HepG2 (cell line): ENCODE results near the gene CAB39. TPM values are rescaled to one million over a fixed set of nuclear protein-coding genes. Genes with fewer than 3 reads are reported as not detected.

Experiments
- ATAC-seq: fragments of 200-7000 bp; cut with Tn5 transposase; 3 replicates; pipeline ENCODE4 v1.9.1; 2020; ENCODE audit warnings: mild to moderate bottlenecking, moderate library complexity
- BruUV-seq: library from RNA; stranded (reverse); fragments of 400-500 nt; replicated peaks from 2 replicates; lab custom pipeline; 2021; lab: Mats Ljungman, UMichigan
- CTCF ChIA-PET: fragments of 300-600 bp; formaldehyde crosslinking; extraction: SDS; loops from one replicate; lab custom pipeline; 2021; ENCODE audit warnings: low total read pairs, inconsistent platforms, low intra/inter-chr PET ratio; lab: Yijun Ruan, JAX
- POLR2A ChIA-PET: fragments of 350-600 bp; sonication (Branson Sonifier 250); formaldehyde crosslinking; loops from one replicate; lab custom pipeline; 2020; ENCODE audit warnings: antibody characterized with exemption, inconsistent platforms; lab: Yijun Ruan, JAX
- DNase-seq: peaks from one replicate; pipeline ENCODE4 v3.0.0-alpha.2; 2015; ENCODE audit warnings: low spot score
- FAIRE-seq: peaks from 3 replicates; lab custom pipeline; 2011; peaks lifted over from hg19 to GRCh38; lab: Jason Lieb, UNC
- H2AFZ ChIP-seq: one replicate; pipeline ENCODE4 v1.6.1; 2011; ENCODE audit warnings: low read length, inconsistent platforms
- H3K27ac ChIP-seq: fragments of 300-600 bp; 3 replicates; pipeline ENCODE4 v1.8.0; 2011; ENCODE audit warnings: mixed run types, mild to moderate bottlenecking, mixed read lengths, low read length, inconsistent platforms; ENCODE audit not compliant: insufficient read depth; ENCODE audit errors: extremely low read length
- H3K27me3 ChIP-seq, 2 experiments: fragments of 200-600 bp in 1 of 2; 2 replicates in 1 of 2; 3 replicates in 1 of 2; pipeline versions ENCODE4 v1.6.0 to v1.8.0; 2011; ENCODE audit warnings: low read length in 2 of 2, mild to moderate bottlenecking in 2 of 2, moderate library complexity in 2 of 2, inconsistent platforms in 1 of 2; ENCODE audit not compliant: insufficient read depth in 2 of 2, control insufficient read depth in 1 of 2
- H3K36me3 ChIP-seq, 2 experiments: fragments of 200-600 bp in 1 of 2; replicated peaks in 1 of 2; 2 replicates in 1 of 2; 3 replicates in 1 of 2; pipeline versions ENCODE4 v1.5.1 to v1.8.0; 2011; ENCODE audit warnings: low read length in 2 of 2, inconsistent platforms in 1 of 2; ENCODE audit not compliant: insufficient read depth in 2 of 2, control insufficient read depth in 1 of 2
- H3K4me1 ChIP-seq: 2 replicates; pipeline ENCODE4 v1.5.1; 2012; ENCODE audit warnings: low read length, inconsistent platforms; ENCODE audit not compliant: insufficient read depth
- H3K4me2 ChIP-seq: 2 replicates; pipeline ENCODE4 v1.6.0; 2011; ENCODE audit warnings: low read depth, low read length, inconsistent platforms
- H3K4me3 ChIP-seq, 3 experiments: fragments of 200-600 bp in 1 of 3; sonication (generic), shearing (Covaris generic) in 1 of 3; replicated peaks in 1 of 3; 2 replicates each; pipeline ENCODE4 v1.5.1; 2011 to 2016; ENCODE audit warnings: low read length in 3 of 3, inconsistent platforms in 2 of 3, low read depth in 2 of 3, mild to moderate bottlenecking in 2 of 3, control low read depth in 1 of 3, mixed read lengths in 1 of 3; ENCODE audit not compliant: insufficient read depth in 1 of 3
- H3K79me2 ChIP-seq: one replicate; pipeline ENCODE4 v1.6.1; 2011; ENCODE audit warnings: low read length, inconsistent platforms; ENCODE audit not compliant: insufficient read depth
- H3K9ac ChIP-seq: 2 replicates; pipeline ENCODE4 v1.6.0; 2011; ENCODE audit warnings: mild to moderate bottlenecking, low read depth, low read length, inconsistent platforms; ENCODE audit not compliant: insufficient read depth
- H3K9me3 ChIP-seq: 2 replicates; pipeline ENCODE4 v1.5.1; 2012; ENCODE audit warnings: mild to moderate bottlenecking, low read length
- H4K20me1 ChIP-seq: 2 replicates; pipeline ENCODE4 v1.6.0; 2011; ENCODE audit warnings: inconsistent platforms, mild to moderate bottlenecking, low read length, moderate library complexity; ENCODE audit not compliant: insufficient read depth
- POLR2AphosphoS5 ChIP-seq: IDR thresholded peaks from 2 replicates; pipeline ENCODE4 v1.6.1; 2012; ENCODE audit warnings: low read depth, low read length
- ZBTB37 ChIP-seq: sonication (generic); formaldehyde crosslinking; IDR thresholded peaks from 2 replicates; pipeline ENCODE4 v1.4.0; 2020; ENCODE audit warnings: mild to moderate bottlenecking, missing genetic modification reagents
- ZGPAT ChIP-seq: IDR thresholded peaks from 2 replicates; pipeline ENCODE4 v1.6.1; 2016; ENCODE audit warnings: mild to moderate bottlenecking
- ZNF17 ChIP-seq: sonication (generic); formaldehyde crosslinking; IDR thresholded peaks from 2 replicates; pipeline ENCODE4 v1.5.0; 2020; ENCODE audit warnings: mild to moderate bottlenecking, missing genetic modification reagents
- ZNF549 ChIP-seq: sonication (generic); formaldehyde crosslinking; IDR thresholded peaks from 2 replicates; pipeline ENCODE4 v1.5.0; 2020; ENCODE audit warnings: missing genetic modification reagents
- ZNF839 ChIP-seq: sonication (generic); formaldehyde crosslinking; IDR thresholded peaks from 2 replicates; pipeline ENCODE4 v1.4.0; 2020; ENCODE audit warnings: missing genetic modification reagents, mild to moderate bottlenecking, borderline replicate concordance
- ZNF891 ChIP-seq: sonication (generic); formaldehyde crosslinking; IDR thresholded peaks from 2 replicates; pipeline ENCODE4 v1.5.0; 2020; ENCODE audit warnings: mild to moderate bottlenecking, missing genetic modification reagents
- WGBS: methylation state at CpG from one replicate; pipeline ENCODE4 v1.1.6; 2017; ENCODE audit warnings: low lambda C conversion rate; 5-methylcytosine and 5-hydroxymethylcytosine counted together
- in situ Hi-C: cut with HindIII; loops from 2 replicates; pipeline ENCODE4 v1.10.0; 2017; ENCODE audit warnings: low pct_unique_long_range_greater_than_20kb; ENCODE audit not compliant: extremely low pct_ligation_motif_present
- intact Hi-C: fragments of 100-400 bp; cut with micrococcal nuclease; formaldehyde crosslinking; loops from one replicate; pipeline ENCODE4 v1.10.0; 2022; ENCODE audit not compliant: unreplicated experiment
- polyA plus RNA-seq, 8 experiments: library from polyadenylated mRNA; depleted of rRNA in 3 of 8; stranded (reverse) in 7 of 8; unstranded in 1 of 8; fragments of >200 nt; fragmentation: Illumina TruSeq in 4 of 8; extraction: Trizol in 4 of 8; gene quantifications; 2 replicates each; pipeline versions ENCODE4 v1.2.1 to v1.2.3, GENCODE V29; 2011 to 2016; ENCODE audit warnings: low read depth in 4 of 8, missing spikeins in 1 of 8, mixed read lengths in 1 of 8; ENCODE audit not compliant: insufficient read depth in 1 of 8
- total RNA-seq, 5 experiments: library from RNA; depleted of rRNA; stranded (reverse); fragments of >200 nt; fragmentation: Illumina TruSeq; extraction: Trizol; gene quantifications; 2 replicates each; pipeline ENCODE4 v1.2.3, GENCODE V29; 2016; ENCODE audit warnings: low read depth in 1 of 5

CAB39 gene
- total and polyA plus RNA-seq, 2 of the 13 experiments (the other 11 are each of a cell fraction or from before 2014, with no cell fraction given): 19.3 to 45.3 TPM

- no peak overlapping the region for H2AFZ ChIP-seq
- POLR2A ChIA-PET: no interaction called here
- no peaks in the 10 kb centered on the region for H3K79me2 ChIP-seq
- no peak overlapping the region for H3K27ac ChIP-seq
- WGBS: 72% methylated on average over 35 of the region's 36 CpGs
- FAIRE-seq: no peak
- no peaks in the 10 kb centered on the region for H3K36me3 ChIP-seq
- H3K4me1 ChIP-seq: no peaks in the 10 kb centered on the region
- no peaks in the 10 kb centered on the region for H4K20me1 ChIP-seq
- no peak overlapping the region for H3K4me3 ChIP-seq
- no peak overlapping the region for H3K9ac ChIP-seq
- TF ChIP-seq POLR2AphosphoS5 (no peak), ZNF17 (no peak), ZGPAT (CRISPR knock-in tag) (no peak), ZNF891 (CRISPR knock-in tag) (no peak), ZNF549 (CRISPR knock-in tag) (no peak), ZNF839 (CRISPR knock-in tag) (no peak), ZBTB37 (CRISPR knock-in tag) (no peak)
- TF ChIP-seq, all 625 proteins: peak for 0
- CTCF ChIA-PET: no interaction called here
- ATAC-seq: no peak
- BruUV-seq: no TSS peak
- DNase-seq: no peak
- Histone ChIP-seq H3K9me3 (peaks cover 7% of the 10 kb centered on the region; the same call in 1 of the 2 replicates), H3K27me3 (peaks cover 2 to 48% of the 10 kb centered on the region in 2 experiments; a peak in 4 of 5 replicates), H3K4me2 (no peak overlapping the region)
- in situ Hi-C loops (no loop called here), intact Hi-C loops (no loop called here)
Measured at GRCh38 chr2:230827774-230828271, 115.2 kb downstream of the CAB39 start.
